Panc1 (cell line): ENCODE measurements around the gene SYCP2.

Experiments
- REST ChIP-seq, 2 experiments: IDR thresholded peaks; 2 replicates each; pipeline ENCODE4 v1.6.1; 2011 to 2012; ENCODE audit warnings: low read depth in 2 of 2, control low read depth in 1 of 2, low read length in 1 of 2, mild to moderate bottlenecking in 1 of 2, moderate library complexity in 1 of 2; ENCODE audit not compliant: insufficient read depth in 1 of 2
- TF ChIP-seq, protein P1 (sequence below): fragments of 450-650 bp; IDR thresholded peaks from 2 replicates; pipeline ENCODE4 v1.5.1; 2017; ENCODE audit warnings: mild to moderate bottlenecking

GRCh38 chr20:59836767-59837166 lies 96.7 kb downstream of the SYCP2 start:
- TF ChIP-seq, protein P1, sequence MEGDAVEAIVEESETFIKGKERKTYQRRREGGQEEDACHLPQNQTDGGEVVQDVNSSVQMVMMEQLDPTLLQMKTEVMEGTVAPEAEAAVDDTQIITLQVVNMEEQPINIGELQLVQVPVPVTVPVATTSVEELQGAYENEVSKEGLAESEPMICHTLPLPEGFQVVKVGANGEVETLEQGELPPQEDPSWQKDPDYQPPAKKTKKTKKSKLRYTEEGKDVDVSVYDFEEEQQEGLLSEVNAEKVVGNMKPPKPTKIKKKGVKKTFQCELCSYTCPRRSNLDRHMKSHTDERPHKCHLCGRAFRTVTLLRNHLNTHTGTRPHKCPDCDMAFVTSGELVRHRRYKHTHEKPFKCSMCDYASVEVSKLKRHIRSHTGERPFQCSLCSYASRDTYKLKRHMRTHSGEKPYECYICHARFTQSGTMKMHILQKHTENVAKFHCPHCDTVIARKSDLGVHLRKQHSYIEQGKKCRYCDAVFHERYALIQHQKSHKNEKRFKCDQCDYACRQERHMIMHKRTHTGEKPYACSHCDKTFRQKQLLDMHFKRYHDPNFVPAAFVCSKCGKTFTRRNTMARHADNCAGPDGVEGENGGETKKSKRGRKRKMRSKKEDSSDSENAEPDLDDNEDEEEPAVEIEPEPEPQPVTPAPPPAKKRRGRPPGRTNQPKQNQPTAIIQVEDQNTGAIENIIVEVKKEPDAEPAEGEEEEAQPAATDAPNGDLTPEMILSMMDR = no peak
- no peak for TF ChIP-seq REST (IDR thresholded peaks at IDR 0.05; ENCODE audit: insufficient read depth in 1 of 2, low read depth in 2 of 2, low read length in 1 of 2)
